Smooth muscle cell (in vitro differentiated cells): ENCODE measurements around the gene BIRC5. TPM values are rescaled to one million over a fixed set of nuclear protein-coding genes. Genes with fewer than 3 reads are reported as not detected.

Source experiments
- DNase-seq: peaks from one replicate; lab custom pipeline; 2025; ENCODE audit not compliant: unreplicated experiment; lab: John Stamatoyannopoulos, UW
- H2AFZ ChIP-seq: fragments of 200-600 bp; sonication (generic); 2 replicates; pipeline ENCODE4 v1.6.0; 2016; ENCODE audit warnings: antibody characterized with exemption, low read depth, mild to moderate bottlenecking
- H3F3A ChIP-seq: fragments of 200-600 bp; sonication (generic); 2 replicates; pipeline ENCODE4 v1.6.0; 2017; ENCODE audit warnings: antibody characterized with exemption, low read depth
- H3K27ac ChIP-seq: fragments of 200-600 bp; sonication (generic); 2 replicates; pipeline ENCODE4 v1.5.1; 2016; ENCODE audit warnings: low read depth, mild to moderate bottlenecking
- H3K27me3 ChIP-seq: fragments of 200-600 bp; sonication (generic); 2 replicates; pipeline ENCODE4 v1.6.1; 2016; ENCODE audit warnings: low read depth, mild to moderate bottlenecking
- H3K36me3 ChIP-seq: fragments of 200-600 bp; sonication (generic); 2 replicates; pipeline ENCODE4 v1.5.1; 2016; ENCODE audit warnings: low read depth
- H3K4me1 ChIP-seq: fragments of 200-600 bp; sonication (generic); 2 replicates; pipeline ENCODE4 v1.5.1; 2016; ENCODE audit warnings: low read depth
- H3K4me2 ChIP-seq: fragments of 200-600 bp; sonication (generic); 2 replicates; pipeline ENCODE4 v1.6.0; 2016; ENCODE audit warnings: mild to moderate bottlenecking
- H3K4me3 ChIP-seq: fragments of 200-600 bp; sonication (generic); 2 replicates; pipeline ENCODE4 v1.5.1; 2016; ENCODE audit warnings: mild to moderate bottlenecking
- H3K79me2 ChIP-seq: fragments of 200-600 bp; sonication (generic); 2 replicates; pipeline ENCODE4 v1.6.0; 2016; ENCODE audit warnings: low read depth, mild to moderate bottlenecking
- H3K9ac ChIP-seq: fragments of 200-600 bp; sonication (generic); 2 replicates; pipeline ENCODE4 v1.6.0; 2016; ENCODE audit warnings: low read depth
- H3K9me3 ChIP-seq: fragments of 200-600 bp; sonication (generic); replicated peaks from 2 replicates; pipeline ENCODE4 v1.5.1; 2016; ENCODE audit warnings: low read depth
- H4K20me1 ChIP-seq: fragments of 200-600 bp; sonication (generic); 2 replicates; pipeline ENCODE4 v1.6.0; 2016; ENCODE audit warnings: low read depth
- CTCF ChIP-seq: fragments of 200-600 bp; sonication (generic); IDR thresholded peaks from 2 replicates; pipeline ENCODE4 v1.5.1; 2017; ENCODE audit warnings: borderline replicate concordance, mild to moderate bottlenecking, antibody characterized with exemption; ENCODE audit not compliant: insufficient read depth, poor library complexity, severe bottlenecking
- WGBS: methylation state at CpG from one replicate; pipeline ENCODE4 v1.1.7; 2016; ENCODE audit warnings: low lambda C conversion rate; 5-methylcytosine and 5-hydroxymethylcytosine counted together
- polyA plus RNA-seq: library from polyadenylated mRNA; unstranded; fragments of >200 nt; fragmentation: Nextera tagmentation; extraction: Ambion mirVana; gene quantifications from 2 replicates; pipeline ENCODE4 v1.2.1, GENCODE V29; 2016
- total RNA-seq: library from RNA; depleted of rRNA; stranded (reverse); fragments of >200 nt; gene quantifications from 2 replicates; pipeline ENCODE4 v1.2.3, GENCODE V29; 2014

The BIRC5 gene
- total and polyA plus RNA-seq, 2 experiments from 2014 or later, result 7.7 to 15.6 TPM

GRCh38 chr17:78255953-78256706 is 42.1 kb downstream of the BIRC5 start:
- Histone ChIP-seq H3K9me3 (no peaks in the 10 kb centered on the region), H4K20me1 (no peaks in the 10 kb centered on the region), H3K4me3 (no peak overlapping the region), H3K36me3 (no peaks in the 10 kb centered on the region), H3F3A (peaks cover 3% of the 10 kb centered on the region), H3K4me2 (peak overlapping the region; percentile 65), H3K9ac (no peak overlapping the region), H3K4me1 (peaks cover 31% of the 10 kb centered on the region), H3K79me2 (peaks cover 4% of the 10 kb centered on the region), H3K27me3 (no peaks in the 10 kb centered on the region), H3K27ac (peak overlapping the region; percentile 46), H2AFZ (peak overlapping the region; percentile 21)
- no peak for TF ChIP-seq CTCF
- WGBS, result 42% methylated on average over 14 of the region's 14 CpGs
- DNase-seq, result no peak

- Histone ChIP-seq H3K9me3 (no peaks in the 10 kb centered on the region), H3K27me3 (no peaks in the 10 kb centered on the region), H3K9ac (no peak overlapping the region), H4K20me1 (no peaks in the 10 kb centered on the region), H3K36me3 (no peaks in the 10 kb centered on the region), H3K79me2 (peaks cover 4% of the 10 kb centered on the region), H3F3A (peaks cover 3% of the 10 kb centered on the region), H3K27ac (peak overlapping the region; percentile 46), H3K4me3 (no peak overlapping the region), H3K4me1 (peaks cover 31% of the 10 kb centered on the region), H3K4me2 (peak overlapping the region; percentile 65), H2AFZ (peak overlapping the region; percentile 21)
- DNase-seq, result no peak
- TF ChIP-seq CTCF, result no peak
- 43% methylated on average over 16 of the region's 18 CpGs for WGBS
Observed at GRCh38 chr17:78256707-78257591, 42.9 kb downstream of the BIRC5 start.

- no peak for DNase-seq
- H3K36me3 ChIP-seq, result no peaks in the 10 kb centered on the region
Observed at GRCh38 chr17:78257810-78258322, 43.8 kb downstream of the BIRC5 start.

More at GRCh38 chr17:78257810-78258322, 43.8 kb downstream of the BIRC5 start:
- H4K20me1 ChIP-seq, result no peaks in the 10 kb centered on the region
- no peak for TF ChIP-seq CTCF
- no peak overlapping the region for H2AFZ ChIP-seq
- peaks cover 3% of the 10 kb centered on the region for H3F3A ChIP-seq
- H3K4me3 ChIP-seq, result no peak overlapping the region
- H3K4me2 ChIP-seq, result peak overlapping the region; percentile 61
- H3K4me1 ChIP-seq, result peaks cover 31% of the 10 kb centered on the region
- H3K9ac ChIP-seq, result no peak overlapping the region
- no peaks in the 10 kb centered on the region for H3K27me3 ChIP-seq
- 30% methylated on average over 16 of the region's 16 CpGs for WGBS
- peak overlapping the region; percentile 24 for H3K27ac ChIP-seq
- no peaks in the 10 kb centered on the region for H3K9me3 ChIP-seq
- H3K79me2 ChIP-seq, result peaks cover 4% of the 10 kb centered on the region
